ENCODE data around the gene CLDN2. TPM values are rescaled to one million over a fixed set of nuclear protein-coding genes. Genes with fewer than 3 reads are reported as not detected.

The CLDN2 gene
- total RNA-seq, 1 experiment from 2014 or later: not detected

DNA sequence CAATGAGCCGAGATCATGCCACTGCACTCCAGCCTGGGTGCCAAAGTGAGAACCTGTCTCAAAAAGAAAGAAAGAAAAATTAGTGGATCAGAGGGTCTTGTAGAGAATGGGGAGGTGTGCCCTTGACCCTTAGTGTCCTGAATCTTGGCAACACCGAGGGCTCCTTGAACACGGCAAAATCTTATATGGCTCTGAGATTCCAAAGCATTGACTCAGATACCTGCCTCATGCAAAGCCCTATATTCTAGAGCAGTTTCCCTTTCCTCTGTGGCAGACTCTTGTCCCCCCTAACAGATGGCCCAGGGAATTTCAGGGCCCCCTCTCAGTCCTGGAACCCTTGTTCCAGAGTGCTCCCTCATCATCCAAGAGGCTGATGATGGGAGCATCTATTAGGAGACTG lies 6.8 kb downstream of the CLDN2 start:
- ChIA-PET CTCF (no interaction called here), POLR2A (ENCODE audit: low non-redundant PET) (no interaction called here)
- Histone ChIP-seq H3K9me3 (ENCODE audit: low read depth, low read length, poor library complexity, severe bottlenecking) (no peaks in the 10 kb centered on the region), H3K27ac (ENCODE audit: low read depth, low read length, poor library complexity, severe bottlenecking) (no peak overlapping the region), H3K4me3 (ENCODE audit: low read depth, low read length, poor library complexity, severe bottlenecking) (no peak overlapping the region), H3K4me1 (ENCODE audit: insufficient read depth, low read length, poor library complexity, severe bottlenecking) (no peaks in the 10 kb centered on the region), H3K27me3 (replicated peaks; ENCODE audit: insufficient read depth, low read depth, low read length, poor library complexity) (no peaks in the 10 kb centered on the region), H3K36me3 (ENCODE audit: insufficient read depth, low read length, poor library complexity, severe bottlenecking) (no peaks in the 10 kb centered on the region)
- no TSS peak for BruUV-seq (replicated peaks)
- no peak for TF ChIP-seq EZH2 (IDR thresholded peaks at IDR 0.05; ENCODE audit: borderline replicate concordance, low read depth, low read length, poor library complexity, severe bottlenecking)
- TF ChIP-seq, protein P1, sequence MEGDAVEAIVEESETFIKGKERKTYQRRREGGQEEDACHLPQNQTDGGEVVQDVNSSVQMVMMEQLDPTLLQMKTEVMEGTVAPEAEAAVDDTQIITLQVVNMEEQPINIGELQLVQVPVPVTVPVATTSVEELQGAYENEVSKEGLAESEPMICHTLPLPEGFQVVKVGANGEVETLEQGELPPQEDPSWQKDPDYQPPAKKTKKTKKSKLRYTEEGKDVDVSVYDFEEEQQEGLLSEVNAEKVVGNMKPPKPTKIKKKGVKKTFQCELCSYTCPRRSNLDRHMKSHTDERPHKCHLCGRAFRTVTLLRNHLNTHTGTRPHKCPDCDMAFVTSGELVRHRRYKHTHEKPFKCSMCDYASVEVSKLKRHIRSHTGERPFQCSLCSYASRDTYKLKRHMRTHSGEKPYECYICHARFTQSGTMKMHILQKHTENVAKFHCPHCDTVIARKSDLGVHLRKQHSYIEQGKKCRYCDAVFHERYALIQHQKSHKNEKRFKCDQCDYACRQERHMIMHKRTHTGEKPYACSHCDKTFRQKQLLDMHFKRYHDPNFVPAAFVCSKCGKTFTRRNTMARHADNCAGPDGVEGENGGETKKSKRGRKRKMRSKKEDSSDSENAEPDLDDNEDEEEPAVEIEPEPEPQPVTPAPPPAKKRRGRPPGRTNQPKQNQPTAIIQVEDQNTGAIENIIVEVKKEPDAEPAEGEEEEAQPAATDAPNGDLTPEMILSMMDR (conservative IDR thresholded peaks at IDR 0.05; ENCODE audit: low read depth, low read length): no peak
- intact Hi-C loops (cut with micrococcal nuclease; ENCODE audit: unreplicated experiment): no loop called here
- no peak for DNase-seq (ENCODE audit: low spot score)

DNA sequence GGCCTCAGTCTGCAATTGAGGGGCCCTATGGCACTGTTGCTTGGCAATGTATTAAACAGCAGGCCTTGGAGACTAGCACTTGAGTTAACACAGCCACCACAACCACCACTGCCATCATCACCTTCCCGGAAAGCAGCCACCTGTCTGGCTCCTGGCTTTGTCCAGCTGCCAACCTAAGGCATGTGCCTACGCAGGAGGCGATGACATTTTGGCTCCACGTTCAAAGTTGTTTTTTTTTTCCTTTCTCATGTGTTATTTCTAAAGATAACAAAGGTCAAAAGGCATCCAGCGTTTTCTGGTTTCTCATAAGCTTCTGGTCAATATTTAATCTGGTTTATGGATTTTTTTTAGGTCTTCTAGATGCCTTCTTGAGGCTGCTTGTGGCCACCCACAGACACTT lies 7.5 kb downstream of the CLDN2 start:
- intact Hi-C loops (cut with micrococcal nuclease; ENCODE audit: unreplicated experiment): no loop called here
- Histone ChIP-seq H3K27ac (ENCODE audit: low read depth, low read length, poor library complexity, severe bottlenecking) (no peak overlapping the region), H3K4me3 (ENCODE audit: low read depth, low read length, poor library complexity, severe bottlenecking) (no peak overlapping the region), H3K9me3 (ENCODE audit: low read depth, low read length, poor library complexity, severe bottlenecking) (no peaks in the 10 kb centered on the region), H3K27me3 (replicated peaks; ENCODE audit: insufficient read depth, low read depth, low read length, poor library complexity) (no peaks in the 10 kb centered on the region), H3K36me3 (ENCODE audit: insufficient read depth, low read length, poor library complexity, severe bottlenecking) (no peaks in the 10 kb centered on the region), H3K4me1 (ENCODE audit: insufficient read depth, low read length, poor library complexity, severe bottlenecking) (no peaks in the 10 kb centered on the region)
- ChIA-PET POLR2A (ENCODE audit: low non-redundant PET) (no interaction called here), CTCF (no interaction called here)
- no peak for DNase-seq (ENCODE audit: low spot score)
- BruUV-seq (replicated peaks): no TSS peak
- TF ChIP-seq, protein P1 (conservative IDR thresholded peaks at IDR 0.05; ENCODE audit: low read depth, low read length): no peak
- TF ChIP-seq EZH2 (IDR thresholded peaks at IDR 0.05; ENCODE audit: borderline replicate concordance, low read depth, low read length, poor library complexity, severe bottlenecking): no peak

DNA sequence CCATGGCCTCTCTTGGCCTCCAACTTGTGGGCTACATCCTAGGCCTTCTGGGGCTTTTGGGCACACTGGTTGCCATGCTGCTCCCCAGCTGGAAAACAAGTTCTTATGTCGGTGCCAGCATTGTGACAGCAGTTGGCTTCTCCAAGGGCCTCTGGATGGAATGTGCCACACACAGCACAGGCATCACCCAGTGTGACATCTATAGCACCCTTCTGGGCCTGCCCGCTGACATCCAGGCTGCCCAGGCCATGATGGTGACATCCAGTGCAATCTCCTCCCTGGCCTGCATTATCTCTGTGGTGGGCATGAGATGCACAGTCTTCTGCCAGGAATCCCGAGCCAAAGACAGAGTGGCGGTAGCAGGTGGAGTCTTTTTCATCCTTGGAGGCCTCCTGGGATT lies 8.0 kb downstream of the CLDN2 start:
- Histone ChIP-seq H3K9me3 (ENCODE audit: low read depth, low read length, poor library complexity, severe bottlenecking) (no peaks in the 10 kb centered on the region), H3K4me3 (ENCODE audit: low read depth, low read length, poor library complexity, severe bottlenecking) (no peak overlapping the region), H3K4me1 (ENCODE audit: insufficient read depth, low read length, poor library complexity, severe bottlenecking) (no peaks in the 10 kb centered on the region), H3K27me3 (replicated peaks; ENCODE audit: insufficient read depth, low read depth, low read length, poor library complexity) (no peaks in the 10 kb centered on the region), H3K36me3 (ENCODE audit: insufficient read depth, low read length, poor library complexity, severe bottlenecking) (no peaks in the 10 kb centered on the region), H3K27ac (ENCODE audit: low read depth, low read length, poor library complexity, severe bottlenecking) (no peak overlapping the region)
- BruUV-seq (replicated peaks): no TSS peak
- ChIA-PET CTCF (no interaction called here), POLR2A (ENCODE audit: low non-redundant PET) (no interaction called here)
- intact Hi-C loops (cut with micrococcal nuclease; ENCODE audit: unreplicated experiment): no loop called here
- no peak for DNase-seq (ENCODE audit: low spot score)
- TF ChIP-seq EZH2 (IDR thresholded peaks at IDR 0.05; ENCODE audit: borderline replicate concordance, low read depth, low read length, poor library complexity, severe bottlenecking): no peak
- TF ChIP-seq, protein P1 (conservative IDR thresholded peaks at IDR 0.05; ENCODE audit: low read depth, low read length): no peak

All from A673 (cell line).